HepG2 (cell line): ENCODE results near the gene MEI1. TPM values are rescaled to one million over a fixed set of nuclear protein-coding genes. Genes with fewer than 3 reads are reported as not detected.

ENCODE experiments used
- ATAC-seq: fragments of 200-7000 bp; cut with Tn5 transposase; 3 replicates; pipeline ENCODE4 v1.9.1; 2020; ENCODE audit warnings: mild to moderate bottlenecking, moderate library complexity
- BruUV-seq: library from RNA; stranded (reverse); fragments of 400-500 nt; replicated peaks from 2 replicates; lab custom pipeline; 2021; lab: Mats Ljungman, UMichigan
- CTCF ChIA-PET: fragments of 300-600 bp; formaldehyde crosslinking; extraction: SDS; loops from one replicate; lab custom pipeline; 2021; ENCODE audit warnings: low total read pairs, inconsistent platforms, low intra/inter-chr PET ratio; lab: Yijun Ruan, JAX
- POLR2A ChIA-PET: fragments of 350-600 bp; sonication (Branson Sonifier 250); formaldehyde crosslinking; loops from one replicate; lab custom pipeline; 2020; ENCODE audit warnings: antibody characterized with exemption, inconsistent platforms; lab: Yijun Ruan, JAX
- DNase-seq: peaks from one replicate; pipeline ENCODE4 v3.0.0-alpha.2; 2015; ENCODE audit warnings: low spot score
- FAIRE-seq: peaks from 3 replicates; lab custom pipeline; 2011; peaks lifted over from hg19 to GRCh38; lab: Jason Lieb, UNC
- H2AFZ ChIP-seq: one replicate; pipeline ENCODE4 v1.6.1; 2011; ENCODE audit warnings: low read length, inconsistent platforms
- H3K27ac ChIP-seq: fragments of 300-600 bp; 3 replicates; pipeline ENCODE4 v1.8.0; 2011; ENCODE audit warnings: mixed run types, mild to moderate bottlenecking, mixed read lengths, low read length, inconsistent platforms; ENCODE audit not compliant: insufficient read depth; ENCODE audit errors: extremely low read length
- H3K27me3 ChIP-seq, 2 experiments: fragments of 200-600 bp in 1 of 2; 2 replicates in 1 of 2; 3 replicates in 1 of 2; pipeline versions ENCODE4 v1.6.0 to v1.8.0; 2011; ENCODE audit warnings: low read length in 2 of 2, mild to moderate bottlenecking in 2 of 2, moderate library complexity in 2 of 2, inconsistent platforms in 1 of 2; ENCODE audit not compliant: insufficient read depth in 2 of 2, control insufficient read depth in 1 of 2
- H3K36me3 ChIP-seq, 2 experiments: fragments of 200-600 bp in 1 of 2; replicated peaks in 1 of 2; 2 replicates in 1 of 2; 3 replicates in 1 of 2; pipeline versions ENCODE4 v1.5.1 to v1.8.0; 2011; ENCODE audit warnings: low read length in 2 of 2, inconsistent platforms in 1 of 2; ENCODE audit not compliant: insufficient read depth in 2 of 2, control insufficient read depth in 1 of 2
- H3K4me1 ChIP-seq: 2 replicates; pipeline ENCODE4 v1.5.1; 2012; ENCODE audit warnings: low read length, inconsistent platforms; ENCODE audit not compliant: insufficient read depth
- H3K4me2 ChIP-seq: 2 replicates; pipeline ENCODE4 v1.6.0; 2011; ENCODE audit warnings: low read depth, low read length, inconsistent platforms
- H3K4me3 ChIP-seq, 3 experiments: fragments of 200-600 bp in 1 of 3; sonication (generic), shearing (Covaris generic) in 1 of 3; replicated peaks in 1 of 3; 2 replicates each; pipeline ENCODE4 v1.5.1; 2011 to 2016; ENCODE audit warnings: low read length in 3 of 3, inconsistent platforms in 2 of 3, low read depth in 2 of 3, mild to moderate bottlenecking in 2 of 3, control low read depth in 1 of 3, mixed read lengths in 1 of 3; ENCODE audit not compliant: insufficient read depth in 1 of 3
- H3K79me2 ChIP-seq: one replicate; pipeline ENCODE4 v1.6.1; 2011; ENCODE audit warnings: low read length, inconsistent platforms; ENCODE audit not compliant: insufficient read depth
- H3K9ac ChIP-seq: 2 replicates; pipeline ENCODE4 v1.6.0; 2011; ENCODE audit warnings: mild to moderate bottlenecking, low read depth, low read length, inconsistent platforms; ENCODE audit not compliant: insufficient read depth
- H3K9me3 ChIP-seq: 2 replicates; pipeline ENCODE4 v1.5.1; 2012; ENCODE audit warnings: mild to moderate bottlenecking, low read length
- H4K20me1 ChIP-seq: 2 replicates; pipeline ENCODE4 v1.6.0; 2011; ENCODE audit warnings: inconsistent platforms, mild to moderate bottlenecking, low read length, moderate library complexity; ENCODE audit not compliant: insufficient read depth
- CCDC6 ChIP-seq: sonication (generic); formaldehyde crosslinking; IDR thresholded peaks from 2 replicates; pipeline ENCODE4 v1.8.1; 2022; ENCODE audit warnings: mild to moderate bottlenecking, missing genetic modification reagents, moderate library complexity
- E2F5 ChIP-seq: sonication (generic); formaldehyde crosslinking; conservative IDR thresholded peaks from 2 replicates; pipeline ENCODE4 v1.4.0; 2020; ENCODE audit warnings: missing genetic modification reagents
- ETV6 ChIP-seq: sonication (generic); formaldehyde crosslinking; conservative IDR thresholded peaks from 2 replicates; pipeline ENCODE4 v1.4.0; 2020; ENCODE audit warnings: missing genetic modification reagents
- GZF1 ChIP-seq: sonication (generic); formaldehyde crosslinking; IDR thresholded peaks from 2 replicates; pipeline ENCODE4 v1.5.1; 2020; ENCODE audit warnings: mild to moderate bottlenecking, missing genetic modification reagents
- JARID2 ChIP-seq: sonication (generic); formaldehyde crosslinking; IDR thresholded peaks from 2 replicates; pipeline ENCODE4 v1.8.1; 2023; ENCODE audit warnings: missing genetic modification reagents, inconsistent platforms; ENCODE audit not compliant: insufficient replicate concordance
- MLX ChIP-seq: IDR thresholded peaks from 2 replicates; pipeline ENCODE4 v1.6.1; 2016
- POLR2A ChIP-seq, 2 experiments: IDR thresholded peaks; 2 replicates each; pipeline ENCODE4 v1.6.1; 2011; ENCODE audit warnings: low read depth in 2 of 2, low read length in 2 of 2, mild to moderate bottlenecking in 1 of 2, moderate library complexity in 1 of 2; ENCODE audit not compliant: insufficient read depth in 1 of 2
- POLR2AphosphoS2 ChIP-seq: IDR thresholded peaks from 2 replicates; pipeline ENCODE4 v1.6.1; 2011; ENCODE audit warnings: low read depth, low read length, improper control_type of control experiment
- RBM22 ChIP-seq: fragments of 200-400 bp; formaldehyde crosslinking; optimal IDR thresholded peaks from 2 replicates; pipeline ENCODE3; 2017; ENCODE audit warnings: mild to moderate bottlenecking, low read length, moderate library complexity
- SMAD3 ChIP-seq: sonication (generic); formaldehyde crosslinking; IDR thresholded peaks from 2 replicates; pipeline ENCODE4 v1.4.0; 2020; ENCODE audit warnings: missing genetic modification reagents
- SRSF1 ChIP-seq: fragments of 200-400 bp; formaldehyde crosslinking; optimal IDR thresholded peaks from 2 replicates; pipeline ENCODE3; 2017; ENCODE audit warnings: mild to moderate bottlenecking, low read depth, low read length, moderate library complexity
- ZFY ChIP-seq: sonication (generic); formaldehyde crosslinking; IDR thresholded peaks from 2 replicates; pipeline ENCODE4 v1.4.0; 2020; ENCODE audit warnings: missing genetic modification reagents
- ZKSCAN8 ChIP-seq: IDR thresholded peaks from 2 replicates; pipeline ENCODE4 v1.6.1; 2016; ENCODE audit warnings: borderline replicate concordance, missing genetic modification reagents, missing compliant biosample characterization
- ZNF260 ChIP-seq: sonication (generic); formaldehyde crosslinking; IDR thresholded peaks from 2 replicates; pipeline ENCODE4 v1.4.0; 2020; ENCODE audit warnings: missing genetic modification reagents, low read depth, mild to moderate bottlenecking, borderline replicate concordance
- ZNF543 ChIP-seq: sonication (generic); formaldehyde crosslinking; IDR thresholded peaks from 2 replicates; pipeline ENCODE4 v1.4.0; 2020; ENCODE audit warnings: mild to moderate bottlenecking, missing genetic modification reagents
- WGBS: methylation state at CpG from one replicate; pipeline ENCODE4 v1.1.6; 2017; ENCODE audit warnings: low lambda C conversion rate; 5-methylcytosine and 5-hydroxymethylcytosine counted together
- in situ Hi-C: cut with HindIII; loops from 2 replicates; pipeline ENCODE4 v1.10.0; 2017; ENCODE audit warnings: low pct_unique_long_range_greater_than_20kb; ENCODE audit not compliant: extremely low pct_ligation_motif_present
- intact Hi-C: fragments of 100-400 bp; cut with micrococcal nuclease; formaldehyde crosslinking; loops from one replicate; pipeline ENCODE4 v1.10.0; 2022; ENCODE audit not compliant: unreplicated experiment
- polyA plus RNA-seq, 8 experiments: library from polyadenylated mRNA; depleted of rRNA in 3 of 8; stranded (reverse) in 7 of 8; unstranded in 1 of 8; fragments of >200 nt; fragmentation: Illumina TruSeq in 4 of 8; extraction: Trizol in 4 of 8; gene quantifications; 2 replicates each; pipeline versions ENCODE4 v1.2.1 to v1.2.3, GENCODE V29; 2011 to 2016; ENCODE audit warnings: low read depth in 4 of 8, missing spikeins in 1 of 8, mixed read lengths in 1 of 8; ENCODE audit not compliant: insufficient read depth in 1 of 8
- total RNA-seq, 5 experiments: library from RNA; depleted of rRNA; stranded (reverse); fragments of >200 nt; fragmentation: Illumina TruSeq; extraction: Trizol; gene quantifications; 2 replicates each; pipeline ENCODE4 v1.2.3, GENCODE V29; 2016; ENCODE audit warnings: low read depth in 1 of 5

Gene MEI1
- total and polyA plus RNA-seq, 2 of the 13 experiments (the other 11 are each of a cell fraction or from before 2014, with no cell fraction given), result 0.75 to 1.9 TPM

DNA sequence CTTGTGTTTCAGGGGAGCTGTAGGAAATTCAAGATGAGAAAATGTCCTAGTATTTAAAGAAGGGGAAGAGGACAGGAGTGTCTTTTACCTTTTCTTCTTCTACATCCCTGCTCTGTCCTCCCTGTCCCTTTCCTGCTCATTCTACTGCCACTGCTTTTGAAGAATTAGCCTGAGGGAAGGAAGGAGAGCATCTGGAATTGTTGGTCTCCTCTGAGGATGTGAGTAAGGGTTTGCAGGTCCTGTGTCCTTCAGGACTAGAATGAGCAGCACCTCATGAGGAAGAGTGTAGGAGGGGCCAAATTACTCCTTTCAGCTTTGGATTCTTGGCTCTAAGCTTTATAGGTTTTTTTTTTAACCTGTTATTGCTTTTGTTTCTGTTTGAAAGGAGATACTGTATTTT is 34.8 kb upstream of the MEI1 start:
- H3K4me3 ChIP-seq, result no peak overlapping the region
- no peaks in the 10 kb centered on the region for H4K20me1 ChIP-seq
- POLR2A ChIA-PET, result interaction anchor here (2.3 kb wide), 1 partner anchor 11 kb away, joined by 6 read pairs; no protein-coding TSS in a partner anchor
- no peak overlapping the region for H3K9ac ChIP-seq
- no peaks in the 10 kb centered on the region for H3K27me3 ChIP-seq
- H3K4me2 ChIP-seq, result no peak overlapping the region
- intact Hi-C loops, result no loop called here
- H3K4me1 ChIP-seq, result peaks cover 15% of the 10 kb centered on the region
- in situ Hi-C loops, result no loop called here
- DNase-seq, result no peak
- no peak for TF ChIP-seq CCDC6 (CRISPR knock-in tag)
- 0 out of 4 replicates have a peak, but pooled peaks of 1 of the 2 experiments have one; percentile 17 for TF ChIP-seq POLR2A (IDR thresholded peaks at IDR 0.05; ENCODE audit: insufficient read depth in 1 of 2, low read depth in 2 of 2, low read length in 2 of 2)
- TF ChIP-seq ZNF260 (CRISPR knock-in tag), result no peak
- TF ChIP-seq MLX (CRISPR knock-in tag), result no peak
- no peak for TF ChIP-seq ZFY (CRISPR knock-in tag)
- TF ChIP-seq, all 625 proteins: peak for 1
- Histone ChIP-seq H2AFZ (no peak overlapping the region), H3K79me2 (no peaks in the 10 kb centered on the region), H3K27ac (no peak overlapping the region), H3K9me3 (no peaks in the 10 kb centered on the region), H3K36me3 (peaks cover 18 to 46% of the 10 kb centered on the region in 2 experiments)
- CTCF ChIA-PET, result no interaction called here
- ATAC-seq (no peak), FAIRE-seq (no peak)
- no TSS peak for BruUV-seq

DNA sequence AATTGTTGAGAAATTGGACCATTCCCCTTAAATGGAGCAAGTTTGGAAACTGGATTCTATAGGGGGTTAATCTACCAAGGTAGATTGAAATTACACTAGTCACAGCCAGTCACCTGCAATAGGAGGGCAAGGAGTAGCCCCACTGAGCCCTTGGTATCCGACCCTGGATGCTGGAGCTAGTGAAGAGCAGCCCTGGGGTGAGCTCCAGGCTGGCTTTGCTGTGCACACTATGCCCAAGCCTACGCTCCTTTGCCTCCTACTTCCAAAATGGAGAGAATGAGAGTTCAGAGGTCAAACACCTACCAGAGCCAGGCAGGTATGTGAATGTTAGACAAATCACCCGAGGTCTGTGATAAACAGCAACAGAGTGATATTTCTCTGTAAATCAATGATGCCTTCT is 34.4 kb upstream of the MEI1 start:
- Histone ChIP-seq H3K4me3 (no peak overlapping the region), H3K79me2 (no peaks in the 10 kb centered on the region), H2AFZ (no peak overlapping the region), H3K9me3 (no peaks in the 10 kb centered on the region), H3K4me1 (peaks cover 15% of the 10 kb centered on the region), H3K27me3 (no peaks in the 10 kb centered on the region), H3K36me3 (peaks cover 16 to 41% of the 10 kb centered on the region in 2 experiments), H3K27ac (no peak overlapping the region), H3K9ac (no peak overlapping the region), H4K20me1 (no peaks in the 10 kb centered on the region), H3K4me2 (no peak overlapping the region)
- in situ Hi-C loops (no loop called here), intact Hi-C loops (no loop called here)
- DNase-seq (no peak), FAIRE-seq (no peak), ATAC-seq (no peak)
- BruUV-seq, result no TSS peak
- WGBS, result 100% methylated on average over 2 of the region's 3 CpGs
- ChIA-PET CTCF (no interaction called here), POLR2A (interaction anchor here (2.3 kb wide), 1 partner anchor 11 kb away, joined by 6 read pairs; no protein-coding TSS in a partner anchor)
- no peak for TF ChIP-seq ETV6 (CRISPR knock-in tag)
- no peak for TF ChIP-seq ZKSCAN8 (CRISPR knock-in tag)
- TF ChIP-seq SRSF1, result no peak
- TF ChIP-seq JARID2, result no peak
- TF ChIP-seq GZF1 (CRISPR knock-in tag), result no peak
- TF ChIP-seq SMAD3 (CRISPR knock-in tag), result no peak
- TF ChIP-seq RBM22, result peak; percentile 83
- no peak for TF ChIP-seq E2F5 (CRISPR knock-in tag)
- TF ChIP-seq POLR2AphosphoS2, result 0 out of 2 replicates have a peak, but pooled peaks have one; percentile 37
- TF ChIP-seq ZNF543 (CRISPR knock-in tag), result no peak
